PC-9 (cell line): ENCODE measurements around the gene SCN3A.

Experiments used
- CTCF ChIP-seq: fragments of 200-600 bp; sonication (generic); conservative IDR thresholded peaks from 2 replicates; pipeline ENCODE4 v1.6.1; 2017; ENCODE audit warnings: mixed run types, antibody characterized with exemption, mild to moderate bottlenecking, moderate library complexity
- EZH2 ChIP-seq: fragments of 200-600 bp; sonication (generic); IDR thresholded peaks from 2 replicates; pipeline ENCODE4 v1.8.0; 2017; ENCODE audit warnings: antibody characterized with exemption, low read depth

GRCh38 chr2:165253178-165253577 is 49.3 kb upstream of the SCN3A start:
- TF ChIP-seq EZH2: no peak
- no peak for TF ChIP-seq CTCF
